GM18526 (cell line): ENCODE data around the gene PCDH20.

Experiments used
- POLR2A ChIP-seq: IDR thresholded peaks from 3 replicates; pipeline ENCODE4 v1.6.1; 2011; ENCODE audit not compliant: insufficient read length; ENCODE audit errors: extremely low read depth

The PCDH20 gene

DNA sequence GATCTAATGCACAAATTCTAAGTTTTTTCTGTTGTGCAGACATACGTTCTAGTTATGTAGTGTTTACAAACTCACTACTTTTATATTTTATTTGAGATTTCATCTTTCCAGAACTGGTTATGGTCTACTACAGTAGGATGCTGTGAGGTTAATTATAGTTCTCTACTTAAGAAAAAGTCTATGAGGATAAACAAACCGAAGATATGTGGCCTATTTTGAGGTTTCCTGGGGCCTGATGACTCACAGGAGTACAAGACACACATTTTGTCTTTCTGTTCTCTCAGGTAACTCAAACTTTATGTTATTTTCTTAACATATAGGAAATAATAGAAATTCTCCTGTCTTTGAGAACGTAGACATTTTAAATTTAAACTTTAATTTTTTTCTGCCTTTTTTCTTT lies 45.1 kb downstream of the PCDH20 start:
- TF ChIP-seq POLR2A = no peak

DNA sequence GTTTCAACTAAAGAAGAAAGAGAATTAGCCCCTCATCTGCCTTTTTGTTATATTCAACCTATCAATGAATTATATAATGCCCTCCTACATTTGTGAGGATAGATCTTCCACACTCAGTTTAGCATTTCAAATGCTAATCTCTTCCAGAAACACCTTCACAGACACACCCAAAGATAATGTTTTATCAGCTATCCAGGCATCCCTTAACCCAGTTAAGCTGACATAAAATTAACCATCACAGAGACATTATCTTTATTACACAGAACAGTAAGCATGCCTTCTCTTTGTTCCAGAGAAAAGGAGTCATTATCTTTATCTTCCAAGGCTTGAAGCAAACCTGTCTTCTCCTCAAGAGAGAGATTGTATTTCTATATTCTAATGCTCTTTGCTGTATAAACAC lies 53.1 kb downstream of the PCDH20 start:
- TF ChIP-seq POLR2A = no peak
